ENCODE results near the gene SMIM32.

The SMIM32 gene

DNA sequence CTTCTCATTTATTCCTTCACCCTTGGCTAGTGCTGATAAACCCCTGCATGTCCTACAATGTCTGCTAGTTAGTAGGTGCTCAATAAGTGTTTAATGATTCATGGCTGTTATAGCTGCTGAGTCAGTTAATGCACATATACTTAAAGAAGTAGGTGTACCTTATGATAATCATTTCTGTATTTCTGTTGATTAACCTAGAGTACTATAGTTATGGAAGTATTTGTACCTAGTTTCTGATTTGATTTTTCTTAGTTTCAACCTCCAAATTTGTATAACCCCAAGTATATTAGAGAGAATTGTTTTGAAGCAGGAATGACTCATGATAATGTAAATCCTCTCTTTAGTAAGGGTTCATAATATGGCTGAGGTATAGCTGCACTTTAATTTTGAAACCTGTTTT is 51.4 kb downstream of the SMIM32 start:
- DNase-seq (ENCODE audit: extremely low spot score), result no peak
- TF ChIP-seq, protein P1, sequence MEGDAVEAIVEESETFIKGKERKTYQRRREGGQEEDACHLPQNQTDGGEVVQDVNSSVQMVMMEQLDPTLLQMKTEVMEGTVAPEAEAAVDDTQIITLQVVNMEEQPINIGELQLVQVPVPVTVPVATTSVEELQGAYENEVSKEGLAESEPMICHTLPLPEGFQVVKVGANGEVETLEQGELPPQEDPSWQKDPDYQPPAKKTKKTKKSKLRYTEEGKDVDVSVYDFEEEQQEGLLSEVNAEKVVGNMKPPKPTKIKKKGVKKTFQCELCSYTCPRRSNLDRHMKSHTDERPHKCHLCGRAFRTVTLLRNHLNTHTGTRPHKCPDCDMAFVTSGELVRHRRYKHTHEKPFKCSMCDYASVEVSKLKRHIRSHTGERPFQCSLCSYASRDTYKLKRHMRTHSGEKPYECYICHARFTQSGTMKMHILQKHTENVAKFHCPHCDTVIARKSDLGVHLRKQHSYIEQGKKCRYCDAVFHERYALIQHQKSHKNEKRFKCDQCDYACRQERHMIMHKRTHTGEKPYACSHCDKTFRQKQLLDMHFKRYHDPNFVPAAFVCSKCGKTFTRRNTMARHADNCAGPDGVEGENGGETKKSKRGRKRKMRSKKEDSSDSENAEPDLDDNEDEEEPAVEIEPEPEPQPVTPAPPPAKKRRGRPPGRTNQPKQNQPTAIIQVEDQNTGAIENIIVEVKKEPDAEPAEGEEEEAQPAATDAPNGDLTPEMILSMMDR (IDR thresholded peaks at IDR 0.05; ENCODE audit: control extremely low read depth, extremely low read depth, low read depth, missing control alignments), result no peak
- POLR2A ChIA-PET, result no interaction called here
- CTCF ChIA-PET, result interaction anchor here (1.0 to 1.6 kb wide), 3 partner anchors 9 to 21 kb away, joined by 3 to 4 read pairs (median 4); partner anchors contain the start of gene SMAD5
